ENCODE data around the gene FBXO34.
A peak's percentile ranks its signal among the peaks of the same experiment; 100 is the strongest.

The FBXO34 gene

DNA sequence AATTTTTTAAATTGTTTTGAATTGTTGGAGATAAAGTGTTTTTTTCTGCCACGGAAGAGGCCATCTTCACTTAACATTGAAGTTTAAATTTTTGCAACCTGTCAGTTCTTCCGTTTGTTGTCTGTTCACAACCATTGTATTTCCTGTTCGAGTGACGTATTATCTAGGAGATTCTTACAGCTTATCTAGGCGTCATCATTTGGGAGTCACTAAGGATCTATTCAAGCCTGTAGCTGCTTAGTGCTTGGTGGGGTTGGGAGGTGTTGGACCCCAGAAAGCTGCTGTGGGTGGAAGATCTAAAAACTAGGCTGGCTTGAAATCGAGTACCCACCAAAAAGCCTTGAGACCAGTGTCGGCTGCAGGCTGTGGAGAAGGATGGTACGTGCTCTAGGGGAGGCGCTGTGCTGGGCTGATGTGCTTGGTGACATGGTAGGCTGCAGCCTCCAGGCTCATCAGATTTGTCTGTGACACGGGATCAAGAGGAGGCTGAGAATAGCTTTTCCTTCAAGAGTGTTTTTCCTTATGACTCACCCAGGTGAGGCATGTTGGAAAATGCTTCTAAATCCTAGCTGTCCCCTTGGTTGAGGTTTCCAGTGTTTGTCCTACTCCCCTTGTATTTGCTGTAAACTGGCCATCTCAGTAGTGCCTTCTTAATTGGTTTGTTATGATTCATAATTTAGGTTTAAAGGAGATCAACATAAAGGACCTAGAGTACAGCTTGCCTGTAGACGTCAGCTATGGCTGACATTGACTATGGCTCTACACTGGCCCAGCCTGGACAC is 82.7 kb downstream of the FBXO34 start:
- Mint-ChIP-seq H3K9me3 (no peaks in the 10 kb centered on the region), H3K4me3 (no peak overlapping the region), H3K4me1 (ENCODE audit: low read depth) (no peaks in the 10 kb centered on the region), H3K27ac (no peak overlapping the region), H3K36me3 (ENCODE audit: low read depth) (peaks cover 70% of the 10 kb centered on the region), H3K27me3 (no peaks in the 10 kb centered on the region)
- intact Hi-C loops (cut with micrococcal nuclease): no loop called here

- Mint-ChIP-seq H3K36me3 (ENCODE audit: low read depth) (peaks cover 69% of the 10 kb centered on the region), H3K27me3 (no peaks in the 10 kb centered on the region), H3K27ac (no peak overlapping the region)
Measured at GRCh38 chr14:55354500-55354899, 83.3 kb downstream of the FBXO34 start.

DNA sequence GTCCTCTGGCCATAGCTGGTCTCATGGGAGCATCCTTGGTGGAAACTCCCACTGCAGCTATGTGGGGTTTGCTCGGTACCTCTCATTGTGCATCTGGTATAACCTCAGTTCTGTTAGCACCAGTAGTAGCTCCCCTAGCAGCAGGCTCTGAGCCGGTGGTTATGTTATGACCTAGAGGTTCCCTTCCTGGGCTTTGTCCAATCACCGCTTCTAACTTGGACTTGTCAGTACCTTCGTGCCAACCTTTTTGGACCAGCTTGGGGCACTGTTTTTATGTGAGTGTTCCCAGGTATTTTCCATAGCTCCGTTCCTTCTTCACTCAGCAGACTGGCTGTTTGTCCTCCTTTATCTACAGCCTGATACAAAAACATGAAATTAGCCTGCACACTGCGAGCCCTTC is 84.7 kb downstream of the FBXO34 start:
- no peak overlapping the region for H3K4me3 Mint-ChIP-seq
- peaks cover 56% of the 10 kb centered on the region for H3K36me3 Mint-ChIP-seq (ENCODE audit: low read depth)
- H3K27ac Mint-ChIP-seq: no peak overlapping the region
- H3K4me1 Mint-ChIP-seq (ENCODE audit: low read depth): no peaks in the 10 kb centered on the region
- no peaks in the 10 kb centered on the region for H3K27me3 Mint-ChIP-seq
- H3K9me3 Mint-ChIP-seq: no peaks in the 10 kb centered on the region
- intact Hi-C loops (cut with micrococcal nuclease): loop anchor here (5.0 kb wide), 1 partner anchor 144 kb away; no protein-coding TSS in a partner anchor

More at GRCh38 chr14:55354500-55354899, 83.3 kb downstream of the FBXO34 start:
- H3K9me3 Mint-ChIP-seq: no peaks in the 10 kb centered on the region
- intact Hi-C loops (cut with micrococcal nuclease): no loop called here
- no peak overlapping the region for H3K4me3 Mint-ChIP-seq
- H3K4me1 Mint-ChIP-seq (ENCODE audit: low read depth): no peaks in the 10 kb centered on the region

- no peaks in the 10 kb centered on the region for H3K4me1 Mint-ChIP-seq (ENCODE audit: low read depth)
- no peak overlapping the region for H3K27ac Mint-ChIP-seq
- H3K4me3 Mint-ChIP-seq: no peak overlapping the region
- H3K9me3 Mint-ChIP-seq: no peaks in the 10 kb centered on the region
- peaks cover 46% of the 10 kb centered on the region for H3K36me3 Mint-ChIP-seq (ENCODE audit: low read depth)
- intact Hi-C loops (cut with micrococcal nuclease): loop anchor here (5.0 kb wide), 1 partner anchor 145 kb away; no protein-coding TSS in a partner anchor
- H3K27me3 Mint-ChIP-seq: no peaks in the 10 kb centered on the region
Measured at GRCh38 chr14:55356913-55357312, 85.7 kb downstream of the FBXO34 start.

GRCh38 chr14:55359307-55359706 is 88.1 kb downstream of the FBXO34 start:
- Mint-ChIP-seq H3K27ac (no peak overlapping the region), H3K4me3 (no peak overlapping the region), H3K27me3 (no peaks in the 10 kb centered on the region), H3K4me1 (ENCODE audit: low read depth) (no peaks in the 10 kb centered on the region), H3K9me3 (no peaks in the 10 kb centered on the region), H3K36me3 (ENCODE audit: low read depth) (peaks cover 41% of the 10 kb centered on the region)
- intact Hi-C loops (cut with micrococcal nuclease): loop anchor here (5.0 kb wide), 1 partner anchor 147 kb away; no protein-coding TSS in a partner anchor

- Mint-ChIP-seq H3K4me3 (no peak overlapping the region), H3K4me1 (ENCODE audit: low read depth) (no peaks in the 10 kb centered on the region), H3K27ac (no peak overlapping the region), H3K36me3 (ENCODE audit: low read depth) (peaks cover 42% of the 10 kb centered on the region), H3K9me3 (no peaks in the 10 kb centered on the region), H3K27me3 (no peaks in the 10 kb centered on the region)
- intact Hi-C loops (cut with micrococcal nuclease): no loop called here
Measured at GRCh38 chr14:55361190-55361589, 90.0 kb downstream of the FBXO34 start.

- peaks cover 82% of the 10 kb centered on the region for H3K36me3 Mint-ChIP-seq (ENCODE audit: low read depth)
- no peaks in the 10 kb centered on the region for H3K9me3 Mint-ChIP-seq
- no peak overlapping the region for H3K4me3 Mint-ChIP-seq
- H3K27ac Mint-ChIP-seq: no peak overlapping the region
- intact Hi-C loops (cut with micrococcal nuclease): no loop called here
- H3K27me3 Mint-ChIP-seq: no peaks in the 10 kb centered on the region
- H3K4me1 Mint-ChIP-seq (ENCODE audit: low read depth): no peaks in the 10 kb centered on the region
Measured at GRCh38 chr14:55366271-55366670, 95.0 kb downstream of the FBXO34 start.

GRCh38 chr14:55370883-55371455 is 99.7 kb downstream of the FBXO34 start:
- H3K27ac Mint-ChIP-seq: no peak overlapping the region

DNA sequence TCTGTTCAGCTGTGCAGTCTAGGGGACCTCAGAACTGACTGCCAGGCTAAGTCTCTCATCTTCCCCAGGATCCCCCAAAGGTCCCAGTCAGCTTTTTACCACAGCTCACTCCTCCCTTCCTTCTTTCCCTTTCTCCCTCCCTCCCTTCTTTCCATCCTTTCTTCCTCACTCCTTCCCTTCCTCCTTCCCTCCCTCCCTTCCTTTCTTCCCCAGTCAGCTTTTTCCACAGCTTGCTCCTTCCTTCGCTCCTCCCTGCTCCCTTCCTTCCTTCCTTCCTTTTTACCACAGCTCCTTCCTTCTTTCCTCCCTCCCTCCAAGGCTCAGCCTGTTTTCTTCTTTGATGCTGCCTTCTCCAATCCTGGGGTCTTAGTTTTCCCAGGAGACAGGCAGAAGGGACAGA is 101.2 kb downstream of the FBXO34 start:
- H3K36me3 Mint-ChIP-seq (ENCODE audit: low read depth): peaks cover 99% of the 10 kb centered on the region
- H3K27ac Mint-ChIP-seq: no peak overlapping the region
- H3K4me3 Mint-ChIP-seq: no peak overlapping the region
- no peaks in the 10 kb centered on the region for H3K4me1 Mint-ChIP-seq (ENCODE audit: low read depth)
- no peaks in the 10 kb centered on the region for H3K9me3 Mint-ChIP-seq
- no peaks in the 10 kb centered on the region for H3K27me3 Mint-ChIP-seq
- intact Hi-C loops (cut with micrococcal nuclease): no loop called here

More at GRCh38 chr14:55370883-55371455, 99.7 kb downstream of the FBXO34 start:
- Mint-ChIP-seq H3K4me3 (no peak overlapping the region), H3K4me1 (ENCODE audit: low read depth) (no peaks in the 10 kb centered on the region), H3K27me3 (no peaks in the 10 kb centered on the region), H3K9me3 (no peaks in the 10 kb centered on the region), H3K36me3 (ENCODE audit: low read depth) (peaks cover 97% of the 10 kb centered on the region)
- intact Hi-C loops (cut with micrococcal nuclease): no loop called here

DNA sequence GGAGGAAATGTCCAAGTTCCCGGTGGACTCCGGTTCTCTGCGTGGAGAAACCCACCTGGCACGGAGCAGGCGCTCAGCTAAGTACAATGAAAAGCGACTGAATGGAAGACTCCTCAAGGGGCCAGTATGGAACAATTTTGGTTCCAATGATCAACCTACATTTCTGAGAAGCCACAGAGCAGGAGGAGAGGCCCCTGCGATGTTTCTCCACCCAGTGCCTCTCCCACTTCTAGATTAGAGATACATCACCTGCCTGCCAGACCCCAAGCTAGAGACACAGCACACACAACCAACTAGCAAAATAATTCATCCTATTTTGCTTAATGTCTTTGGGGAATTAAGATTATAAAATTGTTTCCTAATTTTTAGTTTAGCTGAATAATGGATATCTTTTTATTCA is 101.6 kb downstream of the FBXO34 start:
- Mint-ChIP-seq H3K9me3 (no peaks in the 10 kb centered on the region), H3K27me3 (no peaks in the 10 kb centered on the region), H3K4me3 (no peak overlapping the region), H3K27ac (no peak overlapping the region), H3K36me3 (ENCODE audit: low read depth) (peaks cover 99% of the 10 kb centered on the region), H3K4me1 (ENCODE audit: low read depth) (no peaks in the 10 kb centered on the region)
- intact Hi-C loops (cut with micrococcal nuclease): no loop called here

GRCh38 chr14:55373784-55374705 is 102.8 kb downstream of the FBXO34 start:
- Mint-ChIP-seq H3K27ac (no peak overlapping the region), H3K4me3 (no peak overlapping the region), H3K36me3 (ENCODE audit: low read depth) (peaks cover 99% of the 10 kb centered on the region), H3K9me3 (no peaks in the 10 kb centered on the region), H3K4me1 (ENCODE audit: low read depth) (no peaks in the 10 kb centered on the region), H3K27me3 (no peaks in the 10 kb centered on the region)
- intact Hi-C loops (cut with micrococcal nuclease): no loop called here

DNA sequence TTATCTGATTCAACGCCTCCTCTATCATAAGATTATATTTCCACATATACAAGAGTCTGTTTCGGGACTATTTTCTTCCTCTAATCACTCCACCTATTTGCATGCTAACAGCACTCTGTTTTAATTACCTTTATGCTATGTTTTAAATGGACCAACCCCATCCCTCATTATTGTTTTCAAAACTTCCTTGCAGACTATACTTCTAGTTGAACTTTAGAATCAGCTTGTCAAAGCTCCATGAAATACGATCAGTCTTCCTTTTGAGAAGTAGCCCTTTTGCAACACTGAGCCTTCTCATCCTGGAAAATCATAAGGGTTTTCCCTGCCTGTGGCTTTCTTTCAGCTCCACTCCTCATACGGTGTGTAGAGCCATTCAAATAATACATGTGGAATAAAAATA is 103.5 kb downstream of the FBXO34 start:
- Mint-ChIP-seq H3K27ac (no peak overlapping the region), H3K36me3 (ENCODE audit: low read depth) (peaks cover 98% of the 10 kb centered on the region), H3K4me3 (no peak overlapping the region), H3K9me3 (no peaks in the 10 kb centered on the region), H3K27me3 (no peaks in the 10 kb centered on the region), H3K4me1 (ENCODE audit: low read depth) (no peaks in the 10 kb centered on the region)
- intact Hi-C loops (cut with micrococcal nuclease): no loop called here

DNA sequence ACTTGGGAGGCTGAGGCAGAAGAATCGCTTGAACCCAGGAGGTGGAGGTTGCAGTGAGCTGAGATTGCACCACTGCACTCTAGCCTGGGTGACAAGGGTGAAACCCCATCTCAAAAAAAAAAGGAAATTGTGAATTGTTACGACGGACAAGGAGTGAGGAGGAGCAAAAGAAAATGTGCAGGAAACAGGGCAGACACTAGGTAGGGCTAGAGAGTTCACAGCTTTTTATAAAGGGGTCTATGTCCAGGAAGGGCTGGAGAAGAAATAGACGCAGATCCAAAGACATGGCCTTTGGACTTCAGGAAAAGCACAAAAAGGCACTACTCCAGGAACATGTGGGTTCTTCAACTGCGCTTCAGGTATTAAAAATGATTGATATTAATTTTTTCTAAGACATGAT is 106.0 kb downstream of the FBXO34 start:
- H3K9me3 Mint-ChIP-seq: no peaks in the 10 kb centered on the region
- no peak overlapping the region for H3K27ac Mint-ChIP-seq
- peaks cover 98% of the 10 kb centered on the region for H3K36me3 Mint-ChIP-seq (ENCODE audit: low read depth)

GRCh38 chr14:55381040-55381439 is 109.8 kb downstream of the FBXO34 start:
- peak overlapping the region; percentile 39 for H3K27ac Mint-ChIP-seq
- no peaks in the 10 kb centered on the region for H3K9me3 Mint-ChIP-seq
- no peak overlapping the region for H3K4me3 Mint-ChIP-seq
- intact Hi-C loops (cut with micrococcal nuclease): no loop called here
- no peaks in the 10 kb centered on the region for H3K4me1 Mint-ChIP-seq (ENCODE audit: low read depth)
- H3K27me3 Mint-ChIP-seq: no peaks in the 10 kb centered on the region
- H3K36me3 Mint-ChIP-seq (ENCODE audit: low read depth): peaks cover 92% of the 10 kb centered on the region

More for the DNA sequence above, 106.0 kb downstream of the FBXO34 start:
- Mint-ChIP-seq H3K27me3 (no peaks in the 10 kb centered on the region), H3K4me1 (ENCODE audit: low read depth) (no peaks in the 10 kb centered on the region), H3K4me3 (no peak overlapping the region)
- intact Hi-C loops (cut with micrococcal nuclease): no loop called here

Measured in dendritic cell treated with granulocyte-macrophage colony-stimulating factor and Interleukin-4, amounts not matched to agents 40 ng/mL and 50 ng/mL, for 4 days (primary cell).